HepG2 (cell line): Measurements from ENCODE around the gene PRKCE. TPM values are rescaled to one million over a fixed set of nuclear protein-coding genes. Genes with fewer than 3 reads are reported as not detected.

Experiments
- BCL6 ChIP-seq: IDR thresholded peaks from 2 replicates; pipeline ENCODE4 v1.6.1; 2016; ENCODE audit warnings: missing genetic modification reagents, missing compliant biosample characterization
- BRD4 ChIP-seq: sonication (generic); formaldehyde crosslinking; IDR thresholded peaks from 2 replicates; pipeline ENCODE4 v1.4.0; 2020; ENCODE audit warnings: missing genetic modification reagents
- ERF ChIP-seq: IDR thresholded peaks from 2 replicates; pipeline ENCODE4 v1.6.1; 2018; ENCODE audit warnings: missing biosample characterization, missing genetic modification reagents
- FOXC1 ChIP-seq: sonication (generic); formaldehyde crosslinking; IDR thresholded peaks from 2 replicates; pipeline ENCODE4 v1.8.0; 2022; ENCODE audit warnings: mild to moderate bottlenecking, missing genetic modification reagents, borderline replicate concordance
- FOXP4 ChIP-seq: sonication (generic); formaldehyde crosslinking; IDR thresholded peaks from 2 replicates; pipeline ENCODE4 v1.4.0; 2020; ENCODE audit warnings: missing genetic modification reagents
- KMT2B ChIP-seq: IDR thresholded peaks from 2 replicates; pipeline ENCODE4 v1.6.1; 2016; ENCODE audit warnings: missing genetic modification reagents, missing compliant biosample characterization
- NCOA5 ChIP-seq: sonication (generic); formaldehyde crosslinking; IDR thresholded peaks from 2 replicates; pipeline ENCODE4 v1.4.0; 2020; ENCODE audit warnings: missing genetic modification reagents
- NCOR1 ChIP-seq: fragments of 200-600 bp; sonication (generic); IDR thresholded peaks from 2 replicates; pipeline ENCODE4 v1.7.0; 2017; ENCODE audit warnings: antibody characterized with exemption, low read length, borderline replicate concordance
- NR1H2 ChIP-seq: sonication (generic); formaldehyde crosslinking; IDR thresholded peaks from 2 replicates; pipeline ENCODE4 v1.8.1; 2022; ENCODE audit warnings: low read depth, missing genetic modification reagents, borderline replicate concordance
- SP1 ChIP-seq, 2 experiments: fragments of 450-650 bp in 1 of 2; sonication (generic) in 1 of 2; formaldehyde crosslinking in 1 of 2; IDR thresholded peaks; 2 replicates each; pipeline versions ENCODE4 v1.4.0 to v1.6.1; 2016 to 2020; ENCODE audit warnings: missing genetic modification reagents in 1 of 2
- ZFP36L1 ChIP-seq: sonication (generic); formaldehyde crosslinking; IDR thresholded peaks from 2 replicates; pipeline ENCODE4 v1.8.0; 2022; ENCODE audit warnings: mild to moderate bottlenecking, missing genetic modification reagents, moderate library complexity
- ZGPAT ChIP-seq: IDR thresholded peaks from 2 replicates; pipeline ENCODE4 v1.6.1; 2016; ENCODE audit warnings: mild to moderate bottlenecking
- ZNF10 ChIP-seq: sonication (generic); formaldehyde crosslinking; IDR thresholded peaks from 2 replicates; pipeline ENCODE4 v1.4.0; 2020; ENCODE audit warnings: mild to moderate bottlenecking, low read depth, missing genetic modification reagents, borderline replicate concordance
- ZNF230 ChIP-seq: sonication (generic); formaldehyde crosslinking; IDR thresholded peaks from 2 replicates; pipeline ENCODE4 v1.4.0; 2020; ENCODE audit warnings: mild to moderate bottlenecking, missing genetic modification reagents
- ZNF350 ChIP-seq: sonication (generic); formaldehyde crosslinking; IDR thresholded peaks from 2 replicates; pipeline ENCODE4 v1.4.0; 2020; ENCODE audit warnings: mild to moderate bottlenecking, low read depth, missing genetic modification reagents, borderline replicate concordance
- ZNF501 ChIP-seq: sonication (generic); formaldehyde crosslinking; IDR thresholded peaks from 2 replicates; pipeline ENCODE4 v1.5.1; 2020; ENCODE audit warnings: mild to moderate bottlenecking, moderate library complexity, missing genetic modification reagents
- ZNF549 ChIP-seq: sonication (generic); formaldehyde crosslinking; IDR thresholded peaks from 2 replicates; pipeline ENCODE4 v1.5.0; 2020; ENCODE audit warnings: missing genetic modification reagents
- ZNF605 ChIP-seq: sonication (generic); formaldehyde crosslinking; IDR thresholded peaks from 2 replicates; pipeline ENCODE4 v1.8.0; 2022; ENCODE audit warnings: mild to moderate bottlenecking, missing genetic modification reagents
- ZNF672 ChIP-seq: sonication (generic); formaldehyde crosslinking; IDR thresholded peaks from 2 replicates; pipeline ENCODE4 v1.8.1; 2022; ENCODE audit warnings: missing genetic modification reagents
- polyA plus RNA-seq, 8 experiments: library from polyadenylated mRNA; depleted of rRNA in 3 of 8; stranded (reverse) in 7 of 8; unstranded in 1 of 8; fragments of >200 nt; fragmentation: Illumina TruSeq in 4 of 8; extraction: Trizol in 4 of 8; gene quantifications; 2 replicates each; pipeline versions ENCODE4 v1.2.1 to v1.2.3, GENCODE V29; 2011 to 2016; ENCODE audit warnings: low read depth in 4 of 8, missing spikeins in 1 of 8, mixed read lengths in 1 of 8; ENCODE audit not compliant: insufficient read depth in 1 of 8
- total RNA-seq, 5 experiments: library from RNA; depleted of rRNA; stranded (reverse); fragments of >200 nt; fragmentation: Illumina TruSeq; extraction: Trizol; gene quantifications; 2 replicates each; pipeline ENCODE4 v1.2.3, GENCODE V29; 2016; ENCODE audit warnings: low read depth in 1 of 5
- TF ChIP-seq, protein P1 (sequence below): sonication (generic); formaldehyde crosslinking; IDR thresholded peaks from 2 replicates; pipeline ENCODE4 v1.4.0; 2020; ENCODE audit warnings: mild to moderate bottlenecking, missing genetic modification reagents, borderline replicate concordance

The PRKCE gene
- total and polyA plus RNA-seq, 2 of the 13 experiments (the other 11 are each of a cell fraction or from before 2014, with no cell fraction given) = 1.0 to 3.9 TPM

GRCh38 chr2:45649858-45650811 is 1.3 kb upstream of the PRKCE start (continued):
- no peak for TF ChIP-seq SP1 (IDR thresholded peaks at IDR 0.05)
- TF ChIP-seq SP1 (CRISPR knock-in tag; IDR thresholded peaks at IDR 0.05) = no peak
- TF ChIP-seq BRD4 = 0 out of 2 replicates have a peak, but pooled peaks have one; percentile 43
- peak; percentile 46; the same call in 1 of the 2 replicates for TF ChIP-seq ZNF350 (CRISPR knock-in tag)
- TF ChIP-seq, protein P1, sequence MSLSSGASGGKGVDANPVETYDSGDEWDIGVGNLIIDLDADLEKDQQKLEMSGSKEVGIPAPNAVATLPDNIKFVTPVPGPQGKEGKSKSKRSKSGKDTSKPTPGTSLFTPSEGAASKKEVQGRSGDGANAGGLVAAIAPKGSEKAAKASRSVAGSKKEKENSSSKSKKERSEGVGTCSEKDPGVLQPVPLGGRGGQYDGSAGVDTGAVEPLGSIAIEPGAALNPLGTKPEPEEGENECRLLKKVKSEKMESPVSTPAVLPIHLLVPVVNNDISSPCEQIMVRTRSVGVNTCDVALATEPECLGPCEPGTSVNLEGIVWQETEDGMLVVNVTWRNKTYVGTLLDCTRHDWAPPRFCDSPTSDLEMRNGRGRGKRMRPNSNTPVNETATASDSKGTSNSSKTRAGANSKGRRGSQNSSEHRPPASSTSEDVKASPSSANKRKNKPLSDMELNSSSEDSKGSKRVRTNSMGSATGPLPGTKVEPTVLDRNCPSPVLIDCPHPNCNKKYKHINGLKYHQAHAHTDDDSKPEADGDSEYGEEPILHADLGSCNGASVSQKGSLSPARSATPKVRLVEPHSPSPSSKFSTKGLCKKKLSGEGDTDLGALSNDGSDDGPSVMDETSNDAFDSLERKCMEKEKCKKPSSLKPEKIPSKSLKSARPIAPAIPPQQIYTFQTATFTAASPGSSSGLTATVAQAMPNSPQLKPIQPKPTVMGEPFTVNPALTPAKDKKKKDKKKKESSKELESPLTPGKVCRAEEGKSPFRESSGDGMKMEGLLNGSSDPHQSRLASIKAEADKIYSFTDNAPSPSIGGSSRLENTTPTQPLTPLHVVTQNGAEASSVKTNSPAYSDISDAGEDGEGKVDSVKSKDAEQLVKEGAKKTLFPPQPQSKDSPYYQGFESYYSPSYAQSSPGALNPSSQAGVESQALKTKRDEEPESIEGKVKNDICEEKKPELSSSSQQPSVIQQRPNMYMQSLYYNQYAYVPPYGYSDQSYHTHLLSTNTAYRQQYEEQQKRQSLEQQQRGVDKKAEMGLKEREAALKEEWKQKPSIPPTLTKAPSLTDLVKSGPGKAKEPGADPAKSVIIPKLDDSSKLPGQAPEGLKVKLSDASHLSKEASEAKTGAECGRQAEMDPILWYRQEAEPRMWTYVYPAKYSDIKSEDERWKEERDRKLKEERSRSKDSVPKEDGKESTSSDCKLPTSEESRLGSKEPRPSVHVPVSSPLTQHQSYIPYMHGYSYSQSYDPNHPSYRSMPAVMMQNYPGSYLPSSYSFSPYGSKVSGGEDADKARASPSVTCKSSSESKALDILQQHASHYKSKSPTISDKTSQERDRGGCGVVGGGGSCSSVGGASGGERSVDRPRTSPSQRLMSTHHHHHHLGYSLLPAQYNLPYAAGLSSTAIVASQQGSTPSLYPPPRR = 0 out of 2 replicates have a peak, but pooled peaks have one; percentile 13
- TF ChIP-seq ERF (CRISPR knock-in tag) = peak; percentile 39; the same call in 1 of the 2 replicates
- no peak for TF ChIP-seq ZNF10
- peak; percentile 47; the same call in 1 of the 2 replicates for TF ChIP-seq KMT2B (CRISPR knock-in tag)
- TF ChIP-seq ZGPAT (CRISPR knock-in tag) = peak; percentile 64
- no peak for TF ChIP-seq NR1H2 (CRISPR knock-in tag)
- TF ChIP-seq NCOR1 = peak; percentile 10; the same call in 1 of the 2 replicates
- TF ChIP-seq NCOA5 (CRISPR knock-in tag) = no peak
- TF ChIP-seq ZNF605 (CRISPR knock-in tag) = 0 out of 2 replicates have a peak, but pooled peaks have one; percentile 28
- no peak for TF ChIP-seq ZFP36L1 (CRISPR knock-in tag)
- 0 out of 2 replicates have a peak, but pooled peaks have one; percentile 12 for TF ChIP-seq ZNF672
- TF ChIP-seq FOXC1 = peak; percentile 84; the same call in 1 of the 2 replicates
- 0 out of 2 replicates have a peak, but pooled peaks have one; percentile 20 for TF ChIP-seq ZNF230 (CRISPR knock-in tag)
- no peak for TF ChIP-seq FOXP4 (CRISPR knock-in tag)
- 0 out of 2 replicates have a peak, but pooled peaks have one; percentile 50 for TF ChIP-seq BCL6
- peak; percentile 88 for TF ChIP-seq ZNF501 (CRISPR knock-in tag)
- TF ChIP-seq ZNF549 = 0 out of 2 replicates have a peak, but pooled peaks have one; percentile 7
